ENCODE data around the gene PIEZO2.

Gene PIEZO2

GRCh38 chr18:11159844-11160243, 10.5 kb upstream of the PIEZO2 start:
- Histone ChIP-seq H3K27me3 (ENCODE audit: insufficient read depth, low read length, poor library complexity, severe bottlenecking) (no peaks in the 10 kb centered on the region), H3F3A (ENCODE audit: low read depth) (no peaks in the 10 kb centered on the region)

GRCh38 chr18:11156978-11157377, 7.6 kb upstream of the PIEZO2 start:
- Histone ChIP-seq H3K36me3 (ENCODE audit: insufficient read depth, low read length) (no peaks in the 10 kb centered on the region), H2AFZ (ENCODE audit: low read length) (no peak overlapping the region), H3F3A (ENCODE audit: low read depth) (no peaks in the 10 kb centered on the region), H3K9ac (ENCODE audit: low read depth, low read length, poor library complexity, severe bottlenecking) (no peak overlapping the region), H3K27me3 (ENCODE audit: insufficient read depth, low read length, poor library complexity, severe bottlenecking) (no peaks in the 10 kb centered on the region), H3K79me2 (ENCODE audit: insufficient read depth, low read length) (no peaks in the 10 kb centered on the region), H4K20me1 (ENCODE audit: insufficient read depth, low read length, poor library complexity, severe bottlenecking) (no peaks in the 10 kb centered on the region), H3K9me2 (replicated peaks; ENCODE audit: low read depth, low read length) (no peaks in the 10 kb centered on the region), H3K4me3 (ENCODE audit: low read length, poor library complexity, severe bottlenecking) (no peak overlapping the region), H3K4me2 (ENCODE audit: low read depth, low read length, poor library complexity, severe bottlenecking) (no peak overlapping the region), H3K9me3 (ENCODE audit: insufficient read depth, low read depth, low read length) (no peaks in the 10 kb centered on the region), H3K4me1 (ENCODE audit: insufficient read depth, low read length, poor library complexity, severe bottlenecking) (no peaks in the 10 kb centered on the region)
- TF ChIP-seq CTCF (conservative IDR thresholded peaks at IDR 0.05; ENCODE audit: low read length) (no peak), EZH2phosphoT487 (IDR thresholded peaks at IDR 0.05; ENCODE audit: borderline replicate concordance) (no peak)

More at GRCh38 chr18:11159844-11160243, 10.5 kb upstream of the PIEZO2 start:
- H3K36me3 ChIP-seq (ENCODE audit: insufficient read depth, low read length), result no peaks in the 10 kb centered on the region
- no peaks in the 10 kb centered on the region for H3K79me2 ChIP-seq (ENCODE audit: insufficient read depth, low read length)
- TF ChIP-seq CTCF (conservative IDR thresholded peaks at IDR 0.05; ENCODE audit: low read length) (no peak), EZH2phosphoT487 (IDR thresholded peaks at IDR 0.05; ENCODE audit: borderline replicate concordance) (no peak)
- no peaks in the 10 kb centered on the region for H3K9me3 ChIP-seq (ENCODE audit: insufficient read depth, low read depth, low read length)
- no peaks in the 10 kb centered on the region for H3K4me1 ChIP-seq (ENCODE audit: insufficient read depth, low read length, poor library complexity, severe bottlenecking)
- H3K9ac ChIP-seq (ENCODE audit: low read depth, low read length, poor library complexity, severe bottlenecking), result no peak overlapping the region
- no peaks in the 10 kb centered on the region for H4K20me1 ChIP-seq (ENCODE audit: insufficient read depth, low read length, poor library complexity, severe bottlenecking)
- H3K4me2 ChIP-seq (ENCODE audit: low read depth, low read length, poor library complexity, severe bottlenecking), result no peak overlapping the region
- no peak overlapping the region for H2AFZ ChIP-seq (ENCODE audit: low read length)
- no peaks in the 10 kb centered on the region for H3K9me2 ChIP-seq (replicated peaks; ENCODE audit: low read depth, low read length)
- no peak overlapping the region for H3K4me3 ChIP-seq (ENCODE audit: low read length, poor library complexity, severe bottlenecking)

GRCh38 chr18:11155034-11155759, 5.8 kb upstream of the PIEZO2 start:
- Histone ChIP-seq H3K79me2 (ENCODE audit: insufficient read depth, low read length) (no peaks in the 10 kb centered on the region), H3K27me3 (ENCODE audit: insufficient read depth, low read length, poor library complexity, severe bottlenecking) (no peaks in the 10 kb centered on the region), H3K36me3 (ENCODE audit: insufficient read depth, low read length) (no peaks in the 10 kb centered on the region), H3K9ac (ENCODE audit: low read depth, low read length, poor library complexity, severe bottlenecking) (no peak overlapping the region), H3F3A (ENCODE audit: low read depth) (no peaks in the 10 kb centered on the region), H4K20me1 (ENCODE audit: insufficient read depth, low read length, poor library complexity, severe bottlenecking) (no peaks in the 10 kb centered on the region), H3K4me1 (ENCODE audit: insufficient read depth, low read length, poor library complexity, severe bottlenecking) (no peaks in the 10 kb centered on the region), H2AFZ (ENCODE audit: low read length) (no peak overlapping the region), H3K4me3 (ENCODE audit: low read length, poor library complexity, severe bottlenecking) (no peak overlapping the region), H3K4me2 (ENCODE audit: low read depth, low read length, poor library complexity, severe bottlenecking) (no peak overlapping the region), H3K9me3 (ENCODE audit: insufficient read depth, low read depth, low read length) (no peaks in the 10 kb centered on the region), H3K9me2 (replicated peaks; ENCODE audit: low read depth, low read length) (no peaks in the 10 kb centered on the region)
- TF ChIP-seq EZH2phosphoT487 (IDR thresholded peaks at IDR 0.05; ENCODE audit: borderline replicate concordance) (no peak), CTCF (conservative IDR thresholded peaks at IDR 0.05; ENCODE audit: low read length) (no peak)
